ENCODE data around the gene OVAAL.
"Not testable (repeated sequence)": the region's sequence is repeated elsewhere in the genome, so short reads cannot be mapped to it uniquely, and the experiment has no call there.

OVAAL gene

GRCh38 chr1:180540697-180541594, 17.8 kb upstream of the OVAAL start:
- no peak for DNase-seq

- no peak for DNase-seq
Measured at GRCh38 chr1:180542113-180542837, 16.5 kb upstream of the OVAAL start.

- no peak for DNase-seq
Measured at GRCh38 chr1:180542838-180543145, 16.0 kb upstream of the OVAAL start.

GRCh38 chr1:180544050-180544449, 14.7 kb upstream of the OVAAL start:
- no peak for DNase-seq

GRCh38 chr1:180545991-180546390, 12.8 kb upstream of the OVAAL start:
- DNase-seq, result no peak

GRCh38 chr1:180548686-180549317, 10.0 kb upstream of the OVAAL start:
- DNase-seq, result no peak

- not testable (repeated sequence) for DNase-seq
Measured at GRCh38 chr1:180549770-180550169, 9.0 kb upstream of the OVAAL start.

GRCh38 chr1:180550241-180550640, 8.5 kb upstream of the OVAAL start:
- no peak for DNase-seq

- DNase-seq, result no peak
Measured at GRCh38 chr1:180551997-180552396, 6.8 kb upstream of the OVAAL start.

- not testable (repeated sequence) for DNase-seq
Measured at GRCh38 chr1:180553046-180553445, 5.7 kb upstream of the OVAAL start.

- no peak for DNase-seq
Measured at GRCh38 chr1:180555411-180555810, 3.4 kb upstream of the OVAAL start.

GRCh38 chr1:180560200-180560867, 1.6 kb downstream of the OVAAL start:
- no peak for DNase-seq

- no peak for DNase-seq
Measured at GRCh38 chr1:180560868-180561600, 2.3 kb downstream of the OVAAL start.

GRCh38 chr1:180562640-180563025, 3.9 kb downstream of the OVAAL start:
- DNase-seq, result no peak

GRCh38 chr1:180563026-180563827, 4.5 kb downstream of the OVAAL start:
- no peak for DNase-seq

- DNase-seq, result no peak
Measured at GRCh38 chr1:180565121-180565871, 6.5 kb downstream of the OVAAL start.

- DNase-seq, result no peak
Measured at GRCh38 chr1:180566026-180566425, 7.3 kb downstream of the OVAAL start.

GRCh38 chr1:180566495-180566894, 7.7 kb downstream of the OVAAL start:
- DNase-seq, result no peak

- DNase-seq, result no peak
Measured at GRCh38 chr1:180567654-180568053, 8.9 kb downstream of the OVAAL start.

GRCh38 chr1:180568184-180568583, 9.4 kb downstream of the OVAAL start:
- DNase-seq, result no peak
